Measurements from ENCODE around the gene SYF2. TPM values are rescaled to one million over a fixed set of nuclear protein-coding genes. Genes with fewer than 3 reads are reported as not detected.

The SYF2 gene
- total and polyA plus RNA-seq, 2 of the 13 experiments (the other 11 are each of a cell fraction or from before 2014, with no cell fraction given), result 17.8 to 34.1 TPM

DNA sequence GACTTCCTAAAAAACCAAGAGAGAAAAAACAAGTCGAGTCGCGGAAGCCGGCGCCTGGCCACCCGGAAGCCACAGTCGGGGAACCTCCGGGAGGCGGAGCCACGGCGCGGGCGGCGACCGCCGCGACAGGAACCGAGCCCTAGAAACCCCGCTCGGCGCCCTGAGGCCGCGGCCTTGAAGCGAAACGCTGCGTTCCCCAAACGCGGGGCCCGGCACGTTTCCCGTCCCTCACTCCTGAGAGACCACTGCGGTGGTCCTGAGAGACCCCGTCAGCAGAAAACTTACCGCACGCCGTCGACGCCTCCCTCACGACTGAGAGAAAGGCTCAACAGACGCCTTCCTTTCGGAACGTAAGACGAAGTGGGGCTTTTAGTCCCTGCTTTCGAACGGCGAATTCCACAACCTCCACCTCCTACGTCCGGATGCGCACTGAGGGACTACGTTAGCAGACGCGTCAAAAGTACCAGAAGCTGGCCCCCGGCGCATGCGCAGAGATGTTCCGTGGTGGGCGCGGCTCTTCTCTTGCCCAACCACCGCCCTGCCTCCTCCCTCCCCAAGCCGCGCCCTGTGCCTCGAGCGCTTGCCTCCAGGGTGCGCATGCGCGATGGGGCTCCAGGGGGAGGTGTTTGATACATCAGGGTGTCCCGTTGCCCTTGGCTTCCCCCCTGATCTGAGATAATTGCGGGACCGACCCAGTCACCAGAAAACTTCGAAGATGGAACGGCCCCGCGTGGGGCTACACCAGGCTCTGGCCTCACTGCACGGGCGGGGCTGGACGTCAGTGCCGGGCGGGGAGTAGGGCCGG, 14.9 kb upstream of the SYF2 start, which contains the start of gene RSRP1 (continued):
- TF ChIP-seq, protein P1, sequence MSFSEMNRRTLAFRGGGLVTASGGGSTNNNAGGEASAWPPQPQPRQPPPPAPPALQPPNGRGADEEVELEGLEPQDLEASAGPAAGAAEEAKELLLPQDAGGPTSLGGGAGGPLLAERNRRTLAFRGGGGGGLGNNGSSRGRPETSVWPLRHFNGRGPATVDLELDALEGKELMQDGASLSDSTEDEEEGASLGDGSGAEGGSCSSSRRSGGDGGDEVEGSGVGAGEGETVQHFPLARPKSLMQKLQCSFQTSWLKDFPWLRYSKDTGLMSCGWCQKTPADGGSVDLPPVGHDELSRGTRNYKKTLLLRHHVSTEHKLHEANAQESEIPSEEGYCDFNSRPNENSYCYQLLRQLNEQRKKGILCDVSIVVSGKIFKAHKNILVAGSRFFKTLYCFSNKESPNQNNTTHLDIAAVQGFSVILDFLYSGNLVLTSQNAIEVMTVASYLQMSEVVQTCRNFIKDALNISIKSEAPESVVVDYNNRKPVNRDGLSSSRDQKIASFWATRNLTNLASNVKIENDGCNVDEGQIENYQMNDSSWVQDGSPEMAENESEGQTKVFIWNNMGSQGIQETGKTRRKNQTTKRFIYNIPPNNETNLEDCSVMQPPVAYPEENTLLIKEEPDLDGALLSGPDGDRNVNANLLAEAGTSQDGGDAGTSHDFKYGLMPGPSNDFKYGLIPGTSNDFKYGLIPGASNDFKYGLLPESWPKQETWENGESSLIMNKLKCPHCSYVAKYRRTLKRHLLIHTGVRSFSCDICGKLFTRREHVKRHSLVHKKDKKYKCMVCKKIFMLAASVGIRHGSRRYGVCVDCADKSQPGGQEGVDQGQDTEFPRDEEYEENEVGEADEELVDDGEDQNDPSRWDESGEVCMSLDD (CRISPR knock-in tag; IDR thresholded peaks at IDR 0.05; ENCODE audit: borderline replicate concordance), result 0 out of 2 replicates have a peak, but pooled peaks have one; percentile 22
- 0 out of 2 replicates have a peak, but pooled peaks have one; percentile 4 for TF ChIP-seq HNF4A (CRISPR knock-in tag; IDR thresholded peaks at IDR 0.05)
- TF ChIP-seq EZH2 (conservative IDR thresholded peaks at IDR 0.05; ENCODE audit: low read depth, low read length), result no peak
- 0 out of 2 replicates have a peak, but pooled peaks have one; percentile 33 for TF ChIP-seq TMF1 (CRISPR knock-in tag; IDR thresholded peaks at IDR 0.05; ENCODE audit: low read depth)
- TF ChIP-seq, protein P2, sequence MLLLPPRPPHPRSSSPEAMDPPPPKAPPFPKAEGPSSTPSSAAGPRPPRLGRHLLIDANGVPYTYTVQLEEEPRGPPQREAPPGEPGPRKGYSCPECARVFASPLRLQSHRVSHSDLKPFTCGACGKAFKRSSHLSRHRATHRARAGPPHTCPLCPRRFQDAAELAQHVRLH (CRISPR knock-in tag; IDR thresholded peaks at IDR 0.05; ENCODE audit: borderline replicate concordance, low read depth), result peak; percentile 85; the same call in 1 of the 2 replicates
- TF ChIP-seq ZNF224 (CRISPR knock-in tag; IDR thresholded peaks at IDR 0.05), result peak; percentile 76
- peak; percentile 70 for TF ChIP-seq ZBTB38 (CRISPR knock-in tag; IDR thresholded peaks at IDR 0.05)
- 0 out of 2 replicates have a peak, but pooled peaks have one; percentile 21 for TF ChIP-seq MAZ (IDR thresholded peaks at IDR 0.05; ENCODE audit: borderline replicate concordance, low read depth, low read length)
- peak; percentile 85 for TF ChIP-seq MAZ (CRISPR knock-in tag; IDR thresholded peaks at IDR 0.05; ENCODE audit: low read depth)
- TF ChIP-seq, protein P3, sequence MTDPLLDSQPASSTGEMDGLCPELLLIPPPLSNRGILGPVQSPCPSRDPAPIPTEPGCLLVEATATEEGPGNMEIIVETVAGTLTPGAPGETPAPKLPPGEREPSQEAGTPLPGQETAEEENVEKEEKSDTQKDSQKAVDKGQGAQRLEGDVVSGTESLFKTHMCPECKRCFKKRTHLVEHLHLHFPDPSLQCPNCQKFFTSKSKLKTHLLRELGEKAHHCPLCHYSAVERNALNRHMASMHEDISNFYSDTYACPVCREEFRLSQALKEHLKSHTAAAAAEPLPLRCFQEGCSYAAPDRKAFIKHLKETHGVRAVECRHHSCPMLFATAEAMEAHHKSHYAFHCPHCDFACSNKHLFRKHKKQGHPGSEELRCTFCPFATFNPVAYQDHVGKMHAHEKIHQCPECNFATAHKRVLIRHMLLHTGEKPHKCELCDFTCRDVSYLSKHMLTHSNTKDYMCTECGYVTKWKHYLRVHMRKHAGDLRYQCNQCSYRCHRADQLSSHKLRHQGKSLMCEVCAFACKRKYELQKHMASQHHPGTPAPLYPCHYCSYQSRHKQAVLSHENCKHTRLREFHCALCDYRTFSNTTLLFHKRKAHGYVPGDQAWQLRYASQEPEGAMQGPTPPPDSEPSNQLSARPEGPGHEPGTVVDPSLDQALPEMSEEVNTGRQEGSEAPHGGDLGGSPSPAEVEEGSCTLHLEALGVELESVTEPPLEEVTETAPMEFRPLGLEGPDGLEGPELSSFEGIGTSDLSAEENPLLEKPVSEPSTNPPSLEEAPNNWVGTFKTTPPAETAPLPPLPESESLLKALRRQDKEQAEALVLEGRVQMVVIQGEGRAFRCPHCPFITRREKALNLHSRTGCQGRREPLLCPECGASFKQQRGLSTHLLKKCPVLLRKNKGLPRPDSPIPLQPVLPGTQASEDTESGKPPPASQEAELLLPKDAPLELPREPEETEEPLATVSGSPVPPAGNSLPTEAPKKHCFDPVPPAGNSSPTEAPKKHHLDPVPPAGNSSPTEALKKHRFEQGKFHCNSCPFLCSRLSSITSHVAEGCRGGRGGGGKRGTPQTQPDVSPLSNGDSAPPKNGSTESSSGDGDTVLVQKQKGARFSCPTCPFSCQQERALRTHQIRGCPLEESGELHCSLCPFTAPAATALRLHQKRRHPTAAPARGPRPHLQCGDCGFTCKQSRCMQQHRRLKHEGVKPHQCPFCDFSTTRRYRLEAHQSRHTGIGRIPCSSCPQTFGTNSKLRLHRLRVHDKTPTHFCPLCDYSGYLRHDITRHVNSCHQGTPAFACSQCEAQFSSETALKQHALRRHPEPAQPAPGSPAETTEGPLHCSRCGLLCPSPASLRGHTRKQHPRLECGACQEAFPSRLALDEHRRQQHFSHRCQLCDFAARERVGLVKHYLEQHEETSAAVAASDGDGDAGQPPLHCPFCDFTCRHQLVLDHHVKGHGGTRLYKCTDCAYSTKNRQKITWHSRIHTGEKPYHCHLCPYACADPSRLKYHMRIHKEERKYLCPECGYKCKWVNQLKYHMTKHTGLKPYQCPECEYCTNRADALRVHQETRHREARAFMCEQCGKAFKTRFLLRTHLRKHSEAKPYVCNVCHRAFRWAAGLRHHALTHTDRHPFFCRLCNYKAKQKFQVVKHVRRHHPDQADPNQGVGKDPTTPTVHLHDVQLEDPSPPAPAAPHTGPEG (CRISPR knock-in tag; IDR thresholded peaks at IDR 0.05), result no peak

All from HepG2 (cell line).